Fibroblast of the aortic adventitia (primary cell): ENCODE measurements around the gene CD53. TPM values are rescaled to one million over a fixed set of nuclear protein-coding genes. Genes with fewer than 3 reads are reported as not detected.

Source experiments
- DNase-seq: peaks from one replicate; pipeline ENCODE4 v3.0.0-alpha.2; 2010; ENCODE audit warnings: low read depth
- H3K4me3 ChIP-seq: 2 replicates; pipeline ENCODE4 v1.5.1; 2011; ENCODE audit warnings: low read depth, mild to moderate bottlenecking, control low read depth, low read length, moderate library complexity
- CTCF ChIP-seq: IDR thresholded peaks from 2 replicates; pipeline ENCODE4 v1.5.1; 2011; ENCODE audit warnings: mild to moderate bottlenecking, low read length, control low read depth, inconsistent platforms; ENCODE audit not compliant: insufficient read depth
- total RNA-seq: library from RNA; depleted of rRNA; stranded (reverse); fragments of >200 nt; gene quantifications from 2 replicates; pipeline ENCODE4 v1.2.3, GENCODE V29; 2012; ENCODE audit warnings: low replicate concordance

The CD53 gene
- total RNA-seq, 1 donor, result not detected

DNA sequence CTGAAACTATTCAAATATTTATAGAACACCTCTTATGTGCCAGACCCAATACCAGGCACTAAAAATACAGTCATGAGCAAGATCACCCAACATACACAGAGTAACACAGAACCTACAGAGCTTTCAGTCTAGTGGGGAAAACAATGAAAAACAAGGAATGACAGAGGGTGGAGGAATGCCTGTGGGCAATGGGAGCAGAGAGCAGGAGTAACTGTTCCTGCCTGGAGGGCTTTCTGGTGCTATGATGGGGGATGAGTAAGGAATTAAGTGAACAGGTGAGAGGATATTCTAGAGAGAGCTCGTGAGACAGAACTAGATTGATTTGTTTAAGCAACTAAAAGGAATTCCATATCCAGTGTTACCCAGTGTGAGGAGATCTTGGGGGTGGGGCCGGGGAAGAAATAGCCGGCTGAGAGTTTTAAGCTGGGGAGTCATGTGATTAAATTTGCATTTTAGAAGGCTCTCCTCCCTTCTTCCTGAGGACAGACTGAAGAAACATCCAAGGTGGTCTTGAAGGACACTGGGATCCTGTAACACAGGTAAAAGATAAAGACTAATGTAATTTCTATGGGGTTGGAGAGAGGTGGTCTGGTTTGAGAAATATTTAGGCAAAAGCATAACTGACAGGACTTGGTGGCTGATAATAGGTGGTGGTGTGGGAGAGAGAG, 2.1 kb upstream of the CD53 start:
- TF ChIP-seq CTCF, result no peak
- no peak overlapping the region for H3K4me3 ChIP-seq
- no peak for DNase-seq

DNA sequence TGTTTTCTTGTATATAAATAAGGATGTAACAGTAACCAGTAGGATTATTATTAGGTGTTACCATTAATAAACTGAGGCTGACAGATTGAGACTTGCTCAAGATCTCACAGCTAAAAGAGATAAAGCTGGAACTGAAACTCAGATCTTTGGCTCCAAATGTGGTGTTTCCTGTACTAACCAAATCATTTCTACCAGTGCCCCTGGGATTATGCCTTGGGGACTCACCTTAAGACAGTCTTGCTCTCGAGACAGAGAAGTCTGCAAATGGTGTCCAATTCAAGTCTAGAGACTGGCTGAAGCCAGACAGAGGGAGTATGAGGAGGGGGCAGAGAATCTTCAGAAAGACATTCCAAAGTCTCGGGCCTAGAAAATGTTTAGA, 593 bp upstream of the CD53 start:
- no peak overlapping the region for H3K4me3 ChIP-seq
- no peak for TF ChIP-seq CTCF
- DNase-seq, result no peak

GRCh38 chr1:110873856-110874255, 908 bp downstream of the CD53 start:
- H3K4me3 ChIP-seq, result no peak overlapping the region
- no peak for TF ChIP-seq CTCF
- no peak for DNase-seq

DNA sequence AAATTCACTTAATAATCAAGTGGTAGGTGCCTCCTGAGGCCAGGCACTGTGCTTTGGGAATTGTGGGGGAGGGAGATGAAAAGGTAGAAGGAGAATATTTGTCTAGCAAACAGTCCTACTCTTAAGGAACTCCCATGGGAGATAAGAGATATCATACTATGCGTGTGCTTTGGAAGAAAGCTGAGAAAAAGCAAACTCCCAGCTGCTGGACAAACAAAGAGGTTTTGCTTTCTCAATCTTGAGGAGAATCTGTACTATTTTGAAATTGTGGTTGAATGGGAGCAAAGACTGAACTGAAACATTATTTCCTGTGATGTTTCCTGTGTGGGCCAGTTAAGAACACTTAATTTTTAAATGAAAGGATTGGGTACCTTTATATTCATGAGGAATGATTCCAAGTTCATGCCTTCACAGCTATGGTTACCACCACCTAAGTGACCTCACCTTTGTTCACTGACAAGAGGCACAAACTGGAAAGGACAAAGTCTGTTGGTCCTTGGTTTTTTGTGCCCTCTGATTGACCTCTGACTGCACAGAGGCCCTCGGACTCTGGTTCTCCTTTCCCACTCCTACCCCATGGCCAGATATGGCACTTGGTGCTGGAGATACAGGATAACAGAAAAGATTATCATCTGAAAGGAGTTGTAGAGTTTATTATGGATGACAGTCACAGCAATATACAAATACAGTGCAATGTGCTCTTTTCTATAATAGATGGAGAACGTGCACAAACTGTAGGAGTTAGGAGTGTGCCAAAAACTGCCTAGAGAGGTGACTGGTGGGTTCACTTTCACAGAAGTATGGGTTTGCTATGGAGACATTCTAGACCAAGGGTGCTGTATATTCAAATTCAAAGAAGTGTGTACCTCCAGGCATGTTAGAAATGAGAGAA, 1.6 kb downstream of the CD53 start:
- TF ChIP-seq CTCF, result no peak
- DNase-seq, result no peak
- H3K4me3 ChIP-seq, result no peak overlapping the region

DNA sequence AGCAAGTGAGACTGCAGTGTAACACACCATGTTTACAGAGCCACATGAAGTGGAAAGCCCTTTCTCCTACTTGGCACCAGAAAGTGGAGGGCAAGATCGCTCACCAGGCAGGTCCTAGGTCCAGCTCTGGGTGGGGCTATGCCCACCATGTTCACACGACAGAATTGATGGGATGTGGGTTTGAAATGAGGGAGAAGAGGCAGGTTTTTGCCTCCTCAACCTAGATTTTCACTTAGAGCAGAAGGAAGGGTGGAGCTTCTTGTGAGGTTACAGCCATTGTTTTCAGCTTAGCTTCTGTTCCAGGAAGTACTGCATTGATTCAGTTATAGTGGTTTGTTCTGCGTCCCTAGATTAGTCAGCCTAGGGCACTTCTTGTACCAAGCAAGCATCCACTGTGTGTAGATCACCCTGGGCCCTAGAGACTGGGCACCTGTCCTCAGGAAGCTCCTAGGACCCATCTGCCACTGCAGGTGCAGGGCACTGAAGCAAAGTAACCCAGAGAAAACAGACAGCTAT, 2.3 kb downstream of the CD53 start:
- DNase-seq, result no peak
- TF ChIP-seq CTCF, result no peak
- H3K4me3 ChIP-seq, result no peak overlapping the region

- TF ChIP-seq CTCF, result no peak
- no peak overlapping the region for H3K4me3 ChIP-seq
- no peak for DNase-seq
Measured at GRCh38 chr1:110876748-110877341, 3.9 kb downstream of the CD53 start.
